Posterior cingulate gyrus (tissue), 11 donors: ENCODE results near the gene HNRNPF.

ENCODE experiments used
- DNase-seq, 10 donors: peaks; one replicate each; pipeline versions ENCODE4 v3.0.0 to v3.0.0-alpha.2; 2020 to 2021; ENCODE audit warnings: mixed read lengths in 3 of 10
- intact Hi-C: fragments of 100-400 bp; cut with DNase I; formaldehyde crosslinking; loops from one replicate; pipeline ENCODE4 v1.15.1; 2023

Gene HNRNPF

DNA sequence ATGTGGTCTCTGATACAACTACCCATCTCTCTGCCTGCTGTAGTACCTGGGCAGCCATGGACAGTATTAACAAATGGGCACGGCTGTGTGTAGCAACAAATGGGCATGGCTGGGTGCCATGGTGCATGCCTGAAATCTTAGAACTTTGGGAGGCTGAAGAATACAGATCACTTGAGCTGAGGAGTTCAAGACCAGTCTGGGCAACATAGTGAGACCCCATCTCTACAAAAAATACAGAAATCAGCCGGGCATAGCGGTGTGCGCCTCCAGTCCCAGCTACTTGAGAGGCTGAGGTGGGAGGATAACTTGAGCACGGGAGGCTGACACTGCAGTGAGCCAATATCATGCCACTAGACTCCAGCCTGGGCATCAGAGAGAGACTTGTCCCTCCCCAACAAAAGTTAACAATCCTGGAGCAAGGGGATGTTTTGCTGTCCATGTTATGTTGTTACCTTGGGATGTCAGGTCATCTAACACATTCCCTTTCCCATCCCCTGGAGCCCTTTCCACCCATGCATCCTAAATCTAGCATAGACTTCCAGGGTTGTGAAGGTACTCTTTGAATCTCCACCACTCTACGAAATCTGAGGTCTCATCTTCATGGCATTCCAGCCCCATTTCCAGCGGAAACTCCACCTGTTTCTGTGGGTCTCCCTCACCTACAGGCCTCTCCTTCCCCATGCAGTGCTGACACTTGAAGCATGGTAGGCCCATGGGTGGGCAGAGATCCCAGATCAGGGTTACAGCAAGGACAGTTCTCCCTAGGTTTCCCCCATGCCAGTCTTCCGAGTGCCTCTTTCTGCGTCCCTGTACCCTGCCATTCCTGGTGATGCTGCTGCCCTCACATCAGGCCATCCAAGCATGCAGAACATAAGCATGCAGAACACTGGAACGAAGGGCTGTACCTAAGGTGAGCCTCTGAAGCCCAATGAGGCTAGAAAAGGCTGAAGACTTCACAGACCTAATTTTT, 24.4 kb downstream of the HNRNPF start:
- intact Hi-C loops = loop anchor here (5.0 kb wide), 1 partner anchor 32 kb away; no protein-coding TSS in a partner anchor
- peak in 1 of 10 donors; percentile 70 for DNase-seq

DNA sequence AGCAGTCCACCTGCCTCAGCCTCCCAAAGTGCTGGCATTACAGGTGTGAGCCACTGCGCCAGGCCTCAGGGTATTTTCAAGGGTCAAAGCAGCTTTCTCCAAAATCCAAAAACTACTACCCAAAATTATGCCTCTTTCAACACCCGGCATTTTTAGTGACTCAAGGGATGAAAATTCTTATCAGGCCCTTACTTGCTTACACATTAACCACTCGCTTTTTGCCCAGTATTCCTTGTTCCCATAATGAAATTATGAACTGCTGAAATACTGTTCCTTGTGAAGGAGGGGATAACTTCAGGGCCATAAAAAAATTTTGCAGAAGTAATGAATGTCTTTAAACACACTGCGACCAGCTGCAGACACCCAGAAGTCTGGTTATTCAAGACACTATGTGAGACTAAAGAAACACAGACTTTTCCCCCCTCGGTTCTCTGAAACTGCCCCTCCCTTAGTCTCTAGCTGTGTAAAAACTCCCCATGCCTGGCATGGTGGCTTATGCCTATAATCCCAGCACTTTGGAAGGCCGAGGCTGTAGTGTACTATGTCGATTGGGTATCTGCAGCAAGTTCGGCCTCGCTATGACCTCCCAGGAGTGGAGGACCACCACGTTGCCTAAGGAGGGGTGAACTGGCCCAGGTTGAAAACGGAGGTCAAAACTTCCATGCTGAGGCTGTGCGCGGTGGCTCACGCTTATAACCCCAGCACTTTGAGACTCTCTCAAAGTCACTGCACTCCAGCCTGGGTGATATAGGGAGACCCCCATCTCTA, 25.6 kb downstream of the HNRNPF start:
- DNase-seq = peak in 1 of 10 donors; percentile 26
- intact Hi-C loops = no loop called here

DNA sequence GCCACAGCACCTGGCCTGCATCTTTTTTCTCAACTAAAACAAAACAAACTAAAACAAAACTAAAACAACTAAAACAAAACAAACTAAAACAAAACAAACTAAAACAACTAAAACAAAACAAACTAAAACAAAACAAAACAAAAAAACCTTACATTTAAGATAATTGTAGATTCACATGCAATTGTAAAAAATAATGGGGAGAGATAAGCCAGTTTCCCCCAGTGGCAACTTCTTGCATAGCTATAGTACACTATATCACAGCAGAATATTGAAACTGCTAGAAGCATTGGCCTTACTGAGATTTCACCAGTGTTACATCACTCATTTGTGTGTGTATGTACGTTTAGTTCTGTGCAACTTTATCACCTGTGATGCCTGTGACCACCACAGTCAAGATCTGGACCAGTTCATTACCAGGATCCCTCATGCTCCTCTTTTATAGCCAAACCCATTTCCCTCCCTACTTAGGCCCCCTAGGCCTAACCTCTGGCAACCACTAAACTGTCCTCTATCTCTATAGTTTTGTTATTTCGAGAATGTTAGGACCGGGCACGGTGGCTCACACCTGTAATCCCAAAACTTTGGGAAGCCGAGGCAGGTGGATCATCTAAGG, 28.3 kb downstream of the HNRNPF start:
- intact Hi-C loops = no loop called here
- peak in 1 of 10 donors; percentile 24 for DNase-seq

DNA sequence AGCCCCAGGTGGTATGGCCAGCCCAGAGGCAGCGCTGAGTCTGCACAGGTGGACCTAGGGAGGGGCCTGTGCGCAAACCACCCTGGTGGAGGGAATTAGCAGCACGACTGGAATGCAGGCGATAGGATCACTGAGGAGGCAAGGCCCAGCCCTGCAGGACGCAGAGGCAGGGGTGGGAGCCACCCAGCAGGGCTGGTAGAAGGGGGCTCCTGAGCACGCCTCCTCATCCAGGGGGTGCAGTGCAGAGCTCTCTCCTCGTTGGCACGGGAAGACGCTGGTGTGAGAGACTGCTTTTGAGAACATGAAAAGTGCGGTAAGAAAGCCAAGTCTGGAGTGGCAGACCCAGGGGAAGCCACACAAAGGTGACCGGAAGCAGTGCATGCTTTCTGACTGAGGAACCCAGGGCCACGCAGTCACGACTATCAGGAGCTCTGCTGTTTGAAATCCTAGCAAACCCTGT, 31.5 kb downstream of the HNRNPF start:
- intact Hi-C loops = no loop called here
- DNase-seq = peak in 1 of 10 donors; percentile 52

DNA sequence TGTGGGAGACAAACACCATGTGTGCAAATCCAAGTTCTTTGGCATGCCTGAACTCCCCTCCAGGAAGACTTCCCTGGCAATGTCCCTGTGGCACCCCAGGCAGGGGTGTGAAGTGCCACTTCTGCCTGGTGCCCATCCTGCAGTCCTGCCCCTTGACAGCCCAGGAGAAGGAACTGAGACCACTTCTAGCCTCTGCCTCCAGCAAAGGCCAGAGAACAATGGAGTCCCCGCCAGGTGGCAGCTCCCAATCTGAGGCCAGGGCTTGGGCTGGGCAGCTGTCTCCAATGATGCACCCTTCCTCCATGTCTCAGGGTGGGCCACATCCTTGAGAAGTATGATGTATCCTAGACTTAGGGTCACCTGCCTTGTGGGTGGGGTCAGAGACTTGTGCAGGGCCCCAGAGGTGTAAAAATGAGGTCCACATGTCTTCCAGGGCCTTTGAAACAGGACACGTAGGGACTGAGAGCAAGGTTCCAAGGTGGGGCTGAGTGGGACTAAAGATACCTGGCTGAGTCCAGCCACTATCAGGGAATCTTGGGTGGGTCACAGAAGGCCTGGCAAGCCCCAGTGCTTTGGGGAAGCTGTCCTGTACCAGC, 32.1 kb downstream of the HNRNPF start:
- DNase-seq = peak in 1 of 10 donors; percentile 51
- intact Hi-C loops = no loop called here

DNA sequence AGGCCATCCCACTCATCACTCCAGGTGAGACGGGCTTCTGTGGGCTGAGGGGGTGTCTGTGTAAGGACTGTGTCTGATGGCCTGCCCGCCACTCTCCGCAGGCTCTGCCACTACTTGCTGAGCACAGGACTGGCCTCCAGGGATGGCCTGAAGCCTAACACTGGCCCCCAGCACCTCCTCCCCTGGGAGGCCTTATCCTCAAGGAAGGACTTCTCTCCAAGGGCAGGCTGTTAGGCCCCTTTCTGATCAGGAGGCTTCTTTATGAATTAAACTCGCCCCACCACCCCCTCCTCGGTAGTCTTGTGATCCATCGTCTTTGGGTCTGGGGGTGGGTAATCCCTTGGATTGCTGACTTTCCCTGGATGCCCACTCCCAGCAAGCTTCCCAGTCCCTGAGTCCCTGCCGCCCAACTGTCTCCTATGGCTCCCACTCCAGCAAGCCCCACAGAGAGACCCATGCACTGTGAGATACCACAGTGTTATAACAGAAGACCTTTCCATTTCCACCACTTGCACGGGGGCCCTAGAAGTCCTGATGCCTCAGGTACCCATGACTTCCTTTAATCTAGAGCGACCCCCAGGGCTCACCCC, 32.8 kb downstream of the HNRNPF start:
- intact Hi-C loops = no loop called here
- peak in 2 of 10 donors; percentile 19 to 54 for DNase-seq

DNA sequence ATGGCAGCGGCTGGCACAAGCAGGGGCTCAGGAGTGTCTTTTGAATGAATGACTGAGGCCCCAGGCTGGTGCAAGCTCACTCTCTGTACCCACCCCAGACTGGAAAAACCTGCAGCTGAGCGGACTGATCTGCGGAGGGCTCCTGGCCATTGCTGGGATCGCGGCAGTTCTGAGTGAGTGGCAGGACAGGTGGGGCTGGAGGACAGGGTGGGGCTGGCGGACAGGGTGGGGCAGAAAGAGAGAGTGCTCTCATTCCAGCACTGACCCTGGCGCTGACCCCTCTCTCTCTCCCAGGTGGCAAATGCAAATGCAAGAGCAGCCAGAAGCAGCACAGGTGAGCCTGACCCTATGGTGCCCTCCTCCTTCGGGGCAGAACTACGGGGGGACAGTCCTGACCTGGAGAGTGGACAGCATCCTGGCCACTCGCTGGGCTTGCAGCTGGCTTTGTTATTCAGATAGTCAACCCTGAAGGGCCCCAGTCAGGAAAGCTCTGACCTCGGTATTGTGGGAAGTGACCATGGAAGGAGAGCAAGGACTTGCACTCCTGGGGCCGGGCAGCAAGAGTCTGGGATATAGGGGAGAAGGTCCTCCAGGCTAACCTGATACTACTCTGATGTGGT, 33.5 kb downstream of the HNRNPF start:
- DNase-seq = peak in 2 of 10 donors; percentile 43 to 65
- intact Hi-C loops = no loop called here

DNA sequence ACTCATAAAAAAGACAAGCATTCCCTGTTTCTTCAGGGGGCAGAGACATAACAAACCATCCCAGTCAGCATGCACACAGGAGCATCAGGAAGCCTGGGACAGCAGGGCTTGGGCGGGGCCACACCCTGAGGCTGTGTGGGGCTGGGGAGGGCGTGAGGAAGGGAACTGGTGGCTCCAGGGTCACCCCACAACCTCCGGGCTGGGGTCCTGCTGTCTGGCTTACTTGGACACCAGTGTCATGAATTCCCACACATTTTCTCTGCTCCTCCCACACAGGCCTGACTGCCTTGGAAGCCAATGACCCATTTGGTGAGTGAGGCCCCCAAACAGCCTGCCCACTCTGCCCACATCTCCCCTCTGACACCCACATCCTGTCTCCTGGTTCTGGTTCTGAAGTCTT, 34.8 kb downstream of the HNRNPF start:
- DNase-seq = peak in 2 of 10 donors; percentile 64 to 79
- intact Hi-C loops = no loop called here

DNA sequence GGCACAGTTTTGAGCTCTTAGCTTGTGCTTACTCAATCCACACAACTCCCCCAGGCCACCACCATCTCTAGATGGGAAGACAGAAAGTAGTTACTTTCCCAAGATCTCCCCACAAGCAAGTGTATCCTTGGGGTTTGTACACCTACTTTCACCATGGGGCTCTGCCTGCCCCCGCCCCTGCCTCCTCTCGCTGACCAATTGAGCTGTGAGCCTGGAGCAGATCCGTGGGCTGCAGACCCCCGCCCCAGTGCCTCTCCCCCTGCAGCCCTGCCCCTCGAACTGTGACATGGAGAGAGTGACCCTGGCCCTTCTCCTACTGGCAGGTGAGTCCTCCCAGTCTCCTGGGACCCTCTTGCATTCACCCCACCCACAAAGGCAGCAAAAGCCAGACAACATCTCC, 35.5 kb downstream of the HNRNPF start:
- intact Hi-C loops = no loop called here
- DNase-seq = peak in 3 of 10 donors; percentile 39 to 74 (median 55)

DNA sequence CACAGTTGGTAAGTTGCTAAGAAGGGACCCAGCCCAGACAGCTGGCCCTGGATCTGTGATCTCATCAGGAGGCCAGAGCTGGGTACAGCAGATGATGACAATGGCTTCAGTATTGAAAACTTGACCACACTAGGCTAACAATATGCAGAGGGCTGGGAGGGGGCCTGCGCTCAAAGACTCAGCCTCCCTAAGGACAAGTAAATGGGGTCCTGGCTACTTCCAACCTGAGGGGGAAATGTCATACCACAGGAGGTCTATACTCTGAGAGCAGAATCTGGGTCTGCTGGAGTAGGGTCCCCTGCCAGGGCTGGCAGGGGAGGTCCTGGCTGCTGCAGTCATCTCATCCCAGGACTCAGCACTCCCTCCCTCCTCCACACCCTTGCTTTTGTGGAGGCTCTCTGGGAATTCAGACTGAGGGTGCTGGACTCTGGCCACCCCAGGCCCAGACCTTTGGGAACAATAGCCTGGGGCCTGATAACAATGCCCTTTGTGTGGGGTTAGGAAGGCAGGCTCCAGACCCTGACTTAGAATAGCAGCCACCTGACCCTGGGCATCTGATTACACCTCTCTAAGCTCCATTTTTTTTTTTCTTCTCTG, 36.1 kb downstream of the HNRNPF start:
- peak; percentile 42 to 97 (median 76) for DNase-seq
- intact Hi-C loops = no loop called here

DNA sequence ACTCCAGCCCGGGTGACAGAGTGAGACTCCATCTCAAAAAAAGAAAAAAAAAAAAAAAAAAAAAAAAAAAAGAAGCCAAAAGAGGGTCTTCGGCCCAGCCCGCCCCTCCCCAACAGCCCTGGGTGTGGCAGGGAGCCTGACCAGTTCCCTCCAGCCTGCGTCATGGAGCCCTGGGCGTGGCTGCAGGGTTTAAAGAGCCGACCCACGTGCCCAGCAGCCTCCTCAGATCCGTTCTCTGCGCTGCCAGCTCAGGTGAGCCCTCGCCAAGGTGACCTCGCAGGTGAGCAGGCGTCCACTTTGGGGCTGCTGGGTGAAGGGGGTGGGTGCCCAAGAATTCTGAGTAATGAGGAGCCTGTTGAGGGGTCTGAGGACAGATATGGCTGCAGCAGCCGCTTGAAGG, 37.6 kb downstream of the HNRNPF start, which contains the start of gene FXYD4:
Gene FXYD4, plus strand, starts transcription at position 219 of the 400 bp plus-strand sequence. CDS start 2,111 bp downstream, outside the sequence.
- intact Hi-C loops = no loop called here
- DNase-seq = peak in 2 of 10 donors; percentile 41 to 81

DNA sequence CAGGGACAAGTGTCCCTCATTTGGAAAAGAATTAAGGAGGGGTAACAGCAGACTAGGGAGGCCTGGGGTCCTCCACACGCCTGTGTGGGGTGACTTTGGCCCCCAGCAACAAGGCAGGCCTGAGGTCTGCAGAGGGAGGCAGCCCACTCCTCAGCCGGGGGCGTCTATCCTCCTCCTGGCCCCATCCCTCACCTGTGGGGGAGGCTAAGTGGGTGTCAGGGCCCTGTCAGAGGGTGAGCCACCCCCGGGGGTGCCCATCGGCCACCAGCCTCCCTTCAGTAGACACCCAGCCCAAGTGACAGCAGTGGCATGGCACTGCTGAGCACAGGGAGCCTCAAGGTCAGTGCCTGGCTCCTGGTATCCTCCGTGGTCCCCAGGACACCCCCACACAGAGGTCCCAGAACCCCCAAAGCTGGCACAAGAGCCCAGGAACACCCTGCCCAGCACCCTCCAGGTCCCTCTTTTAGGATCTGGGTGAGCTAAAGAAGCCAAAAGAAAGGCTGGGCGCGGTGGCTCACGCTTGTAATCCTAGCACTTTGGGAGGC, 38.2 kb downstream of the HNRNPF start:
- intact Hi-C loops = no loop called here
- DNase-seq = peak in 3 of 10 donors; percentile 42 to 69 (median 54)

DNA sequence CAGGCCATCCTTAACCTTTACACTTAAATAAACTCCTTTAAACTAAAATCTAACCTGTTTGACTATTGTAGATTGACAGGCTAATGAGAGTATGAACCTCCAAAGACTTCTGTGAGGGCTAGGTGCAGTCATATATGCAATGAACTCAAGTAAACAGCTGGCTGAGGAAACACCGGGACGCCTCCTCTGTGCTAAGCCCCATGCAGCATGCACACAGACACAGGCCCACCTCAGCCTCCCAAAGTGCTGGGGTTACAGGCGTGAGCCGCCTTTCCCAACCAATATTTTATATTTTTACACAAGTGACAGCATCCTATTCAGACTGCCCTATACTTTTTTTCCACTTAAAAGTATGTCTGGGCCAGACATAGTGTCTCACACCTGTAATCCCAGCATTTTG, 39.1 kb downstream of the HNRNPF start:
- DNase-seq = peak in 2 of 10 donors; percentile 4 to 62
- intact Hi-C loops = no loop called here

DNA sequence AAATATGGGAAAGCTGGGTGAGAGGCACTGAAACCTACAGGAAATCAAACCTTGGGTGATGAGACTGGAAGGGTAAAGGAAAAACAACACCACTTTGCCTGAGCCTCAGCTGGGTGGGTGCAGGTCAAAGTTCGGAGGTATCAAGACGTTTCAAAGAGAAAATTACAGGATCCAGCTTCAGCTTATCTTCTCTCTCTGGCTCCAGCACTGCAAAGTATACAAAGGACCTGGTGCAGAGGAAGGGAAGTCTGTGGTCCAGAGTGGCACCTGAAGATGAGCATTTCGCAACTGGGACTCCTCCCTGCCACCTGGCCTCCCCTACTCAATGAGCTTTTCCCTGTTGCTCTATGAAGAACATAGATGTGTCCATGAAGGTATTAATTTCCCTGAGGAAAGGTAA, 44.0 kb downstream of the HNRNPF start:
- intact Hi-C loops = no loop called here
- DNase-seq = peak in 1 of 10 donors; percentile 39

DNA sequence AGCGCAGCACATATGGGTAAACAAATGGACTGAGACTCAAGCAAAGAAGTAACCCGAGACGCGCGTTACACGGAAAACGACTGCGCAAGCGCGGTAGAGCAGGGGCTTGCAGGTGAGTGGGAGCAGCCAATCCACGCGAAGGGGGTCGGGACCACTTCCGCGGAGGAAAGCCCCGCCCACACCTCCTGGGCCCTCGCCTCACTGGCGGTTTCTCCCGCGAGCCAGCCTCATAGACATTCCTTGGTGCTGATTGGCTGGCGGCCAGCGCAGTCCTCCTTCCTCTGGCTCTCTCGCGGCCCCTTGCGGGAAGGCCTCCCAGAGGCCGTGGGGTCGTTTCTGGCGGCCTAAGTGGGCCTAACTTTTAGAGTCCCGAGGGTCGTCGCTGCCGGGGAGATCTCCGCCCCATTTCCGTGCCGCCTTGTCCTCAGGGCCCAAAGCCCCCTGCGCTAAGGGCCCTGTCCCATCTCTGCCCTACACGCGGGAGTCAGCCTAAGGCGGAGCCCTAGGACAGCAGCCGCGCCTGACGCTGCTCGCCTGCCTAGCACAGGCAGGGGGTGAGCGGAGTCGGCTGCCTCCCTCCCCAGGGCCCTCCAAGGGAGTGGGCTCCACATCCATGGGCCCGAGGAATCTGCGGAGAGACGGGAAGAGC, 46.7 kb downstream of the HNRNPF start:
- peak; percentile 85 to 99 (median 96) for DNase-seq
- intact Hi-C loops = no loop called here

DNA sequence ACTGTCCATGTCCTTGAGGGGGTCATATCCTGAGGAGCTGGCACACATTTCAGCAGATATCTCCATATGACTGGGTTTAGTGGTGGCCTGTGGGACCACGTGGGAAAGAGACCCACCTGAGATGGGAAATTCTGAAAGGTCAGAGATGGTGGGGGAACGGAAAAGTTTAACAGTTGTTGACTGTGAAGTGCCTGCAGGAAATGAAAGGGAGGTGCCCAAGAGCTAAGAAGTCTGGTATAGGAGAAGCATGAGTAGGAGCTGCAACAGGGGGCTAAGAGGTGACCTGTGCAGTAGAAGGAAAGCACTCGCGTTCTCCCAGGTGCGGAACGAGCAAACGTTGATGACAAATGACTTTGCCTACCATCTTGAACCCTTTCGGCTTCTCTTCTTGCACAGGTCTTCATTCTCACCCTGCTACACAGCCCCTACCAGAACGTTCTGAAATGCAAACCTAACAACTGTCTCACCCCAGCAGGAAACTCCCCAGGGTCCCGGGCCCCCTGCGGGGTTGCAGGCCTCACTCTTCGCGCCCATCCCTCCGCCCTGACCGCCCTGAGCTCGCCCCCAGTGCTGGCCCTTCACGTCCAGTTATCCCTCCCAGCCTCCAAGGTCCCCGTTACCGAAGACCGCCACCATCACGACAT, 47.3 kb downstream of the HNRNPF start:
- intact Hi-C loops = no loop called here
- DNase-seq = peak in 2 of 10 donors; percentile 6 to 8

DNA sequence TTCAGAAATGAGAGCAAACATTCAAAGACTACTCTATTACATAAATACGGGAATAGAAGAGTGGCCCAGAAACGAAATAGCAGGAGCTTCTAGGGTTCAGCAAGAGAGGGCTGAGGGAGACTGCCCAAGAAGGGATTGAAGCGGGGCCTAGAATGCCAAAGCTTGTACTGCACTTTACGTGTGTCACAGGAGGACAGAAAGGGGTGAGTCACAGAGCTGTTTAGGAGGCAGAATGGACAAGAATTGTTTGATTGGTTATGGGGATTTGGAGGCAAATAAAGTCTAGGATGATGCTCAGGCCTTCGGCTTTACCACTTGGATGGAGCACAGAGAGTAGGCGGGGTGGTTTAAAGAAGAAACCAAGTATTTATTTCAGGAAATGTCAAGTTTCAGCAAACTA, 48.9 kb downstream of the HNRNPF start:
- no peak for DNase-seq
- intact Hi-C loops = no loop called here
